Measurements from ENCODE around the gene WDR26.
A peak's percentile ranks its signal among the peaks of the same experiment; 100 is the strongest.

WDR26 gene

GRCh38 chr1:224377676-224378006 lies 57.0 kb downstream of the WDR26 start:
- peaks cover 9% of the 10 kb centered on the region for H3K4me1 ChIP-seq (ENCODE audit: control insufficient read depth, insufficient read depth, low read depth, low read length)
- peaks cover 14% of the 10 kb centered on the region for H3K79me1 ChIP-seq (replicated peaks; ENCODE audit: low read length, poor library complexity, severe bottlenecking)
- no peak overlapping the region for H4K91ac ChIP-seq (ENCODE audit: low read length)
- H4K8ac ChIP-seq (ENCODE audit: low read length): no peak overlapping the region
- no peak overlapping the region for H3K27ac ChIP-seq (ENCODE audit: low read length, poor library complexity, severe bottlenecking)
- WGBS: 71% methylated on average over 2 of the region's 2 CpGs
- H2AK5ac ChIP-seq (ENCODE audit: low read length, severe bottlenecking): no peak overlapping the region
- H3K9ac ChIP-seq (ENCODE audit: low read length): no peak overlapping the region
- H2BK120ac ChIP-seq (ENCODE audit: low read depth, low read length): no peak overlapping the region
- no peak overlapping the region for H3K18ac ChIP-seq (ENCODE audit: low read depth in 1 of 2, low read length in 2 of 2)
- no peak overlapping the region for H3K4me3 ChIP-seq (ENCODE audit: insufficient read depth in 1 of 2, low read depth in 1 of 2, low read length in 2 of 2)
- peak; percentile 71 for DNase-seq
- no peak overlapping the region for H3K14ac ChIP-seq (ENCODE audit: low read length in 2 of 2)
- H3K36me3 ChIP-seq (ENCODE audit: control insufficient read depth in 1 of 2, insufficient read depth in 2 of 2, low read depth in 1 of 2, low read length in 2 of 2): peaks cover 14 to 78% of the 10 kb centered on the region in 2 experiments
- H2BK12ac ChIP-seq (ENCODE audit: low read length in 2 of 2): no peak overlapping the region
- H3K23ac ChIP-seq (ENCODE audit: low read length in 2 of 2): no peak overlapping the region
- H2AFZ ChIP-seq (ENCODE audit: low read depth, low read length): no peak overlapping the region
- H2BK15ac ChIP-seq (ENCODE audit: low read depth, poor library complexity, severe bottlenecking): no peak overlapping the region
- H3K9me3 ChIP-seq (ENCODE audit: control insufficient read depth, low read length): no peaks in the 10 kb centered on the region
- H3K27me3 ChIP-seq (ENCODE audit: control insufficient read depth in 1 of 2, insufficient read depth in 1 of 2, low read length in 2 of 2): no peaks in the 10 kb centered on the region
- no peak overlapping the region for H3K4ac ChIP-seq (ENCODE audit: low read depth in 1 of 2, low read length in 2 of 2)
- H2BK5ac ChIP-seq (ENCODE audit: low read depth, low read length, poor library complexity, severe bottlenecking): no peak overlapping the region
- H3K4me2 ChIP-seq (ENCODE audit: low read length, poor library complexity, severe bottlenecking): no peak overlapping the region

- Histone ChIP-seq H3K4me2 (ENCODE audit: low read length, poor library complexity, severe bottlenecking) (no peak overlapping the region), H2BK5ac (ENCODE audit: low read depth, low read length, poor library complexity, severe bottlenecking) (no peak overlapping the region), H2AK5ac (ENCODE audit: low read length, severe bottlenecking) (no peak overlapping the region), H3K18ac (ENCODE audit: low read depth in 1 of 2, low read length in 2 of 2) (no peak overlapping the region), H4K8ac (ENCODE audit: low read length) (peak overlapping the region; percentile 12), H3K27me3 (ENCODE audit: control insufficient read depth in 1 of 2, insufficient read depth in 1 of 2, low read length in 2 of 2) (no peaks in the 10 kb centered on the region), H4K91ac (ENCODE audit: low read length) (peak overlapping the region; percentile 11), H3K4me3 (ENCODE audit: insufficient read depth in 1 of 2, low read depth in 1 of 2, low read length in 2 of 2) (no peak overlapping the region), H3K36me3 (ENCODE audit: control insufficient read depth in 1 of 2, insufficient read depth in 2 of 2, low read depth in 1 of 2, low read length in 2 of 2) (peaks cover 23 to 86% of the 10 kb centered on the region in 2 experiments), H3K4me1 (ENCODE audit: control insufficient read depth, insufficient read depth, low read depth, low read length) (peaks cover 9% of the 10 kb centered on the region), H3K9ac (ENCODE audit: low read length) (no peak overlapping the region), H3K23ac (ENCODE audit: low read length in 2 of 2) (no peak overlapping the region), H2BK120ac (ENCODE audit: low read depth, low read length) (no peak overlapping the region), H3K79me1 (replicated peaks; ENCODE audit: low read length, poor library complexity, severe bottlenecking) (peaks cover 19% of the 10 kb centered on the region), H3K4ac (ENCODE audit: low read depth in 1 of 2, low read length in 2 of 2) (no peak overlapping the region), H3K9me3 (ENCODE audit: control insufficient read depth, low read length) (no peaks in the 10 kb centered on the region), H2BK15ac (ENCODE audit: low read depth, poor library complexity, severe bottlenecking) (no peak overlapping the region), H2AFZ (ENCODE audit: low read depth, low read length) (no peak overlapping the region), H3K27ac (ENCODE audit: low read length, poor library complexity, severe bottlenecking) (no peak overlapping the region), H2BK12ac (ENCODE audit: low read length in 2 of 2) (no peak overlapping the region), H3K14ac (ENCODE audit: low read length in 2 of 2) (no peak overlapping the region)
- WGBS: 98% methylated on average over 3 of the region's 3 CpGs
- no peak for DNase-seq
Measured at GRCh38 chr1:224375059-224375458, 59.5 kb downstream of the WDR26 start.

- H2AFZ ChIP-seq (ENCODE audit: low read depth, low read length): no peak overlapping the region
- H2AK5ac ChIP-seq (ENCODE audit: low read length, severe bottlenecking): no peak overlapping the region
- no peaks in the 10 kb centered on the region for H3K27me3 ChIP-seq (ENCODE audit: control insufficient read depth in 1 of 2, insufficient read depth in 1 of 2, low read length in 2 of 2)
- peaks cover 8% of the 10 kb centered on the region for H3K4me1 ChIP-seq (ENCODE audit: control insufficient read depth, insufficient read depth, low read depth, low read length)
- no peak overlapping the region for H4K8ac ChIP-seq (ENCODE audit: low read length)
- H2BK12ac ChIP-seq (ENCODE audit: low read length in 2 of 2): no peak overlapping the region
- H3K14ac ChIP-seq (ENCODE audit: low read length in 2 of 2): no peak overlapping the region
- H3K36me3 ChIP-seq (ENCODE audit: control insufficient read depth in 1 of 2, insufficient read depth in 2 of 2, low read depth in 1 of 2, low read length in 2 of 2): peaks cover 31 to 89% of the 10 kb centered on the region in 2 experiments
- H3K79me1 ChIP-seq (replicated peaks; ENCODE audit: low read length, poor library complexity, severe bottlenecking): peaks cover 26% of the 10 kb centered on the region
- no peak overlapping the region for H3K27ac ChIP-seq (ENCODE audit: low read length, poor library complexity, severe bottlenecking)
- H3K9ac ChIP-seq (ENCODE audit: low read length): no peak overlapping the region
- no peak overlapping the region for H2BK120ac ChIP-seq (ENCODE audit: low read depth, low read length)
- DNase-seq: no peak
- no peak overlapping the region for H3K23ac ChIP-seq (ENCODE audit: low read length in 2 of 2)
- H3K4me2 ChIP-seq (ENCODE audit: low read length, poor library complexity, severe bottlenecking): no peak overlapping the region
- WGBS: 99% methylated on average over 5 of the region's 5 CpGs
- H4K91ac ChIP-seq (ENCODE audit: low read length): no peak overlapping the region
- H3K4ac ChIP-seq (ENCODE audit: low read depth in 1 of 2, low read length in 2 of 2): no peak overlapping the region
- H2BK15ac ChIP-seq (ENCODE audit: low read depth, poor library complexity, severe bottlenecking): no peak overlapping the region
- H3K9me3 ChIP-seq (ENCODE audit: control insufficient read depth, low read length): no peaks in the 10 kb centered on the region
- H2BK5ac ChIP-seq (ENCODE audit: low read depth, low read length, poor library complexity, severe bottlenecking): no peak overlapping the region
- H3K4me3 ChIP-seq (ENCODE audit: insufficient read depth in 1 of 2, low read depth in 1 of 2, low read length in 2 of 2): no peak overlapping the region
- no peak overlapping the region for H3K18ac ChIP-seq (ENCODE audit: low read depth in 1 of 2, low read length in 2 of 2)
Measured at GRCh38 chr1:224373008-224373590, 61.5 kb downstream of the WDR26 start.

- Histone ChIP-seq H3K9me3 (ENCODE audit: control insufficient read depth, low read length) (no peaks in the 10 kb centered on the region), H3K79me1 (replicated peaks; ENCODE audit: low read length, poor library complexity, severe bottlenecking) (peaks cover 29% of the 10 kb centered on the region), H3K27ac (ENCODE audit: low read length, poor library complexity, severe bottlenecking) (no peak overlapping the region), H2AK5ac (ENCODE audit: low read length, severe bottlenecking) (no peak overlapping the region), H3K18ac (ENCODE audit: low read depth in 1 of 2, low read length in 2 of 2) (no peak overlapping the region), H2AFZ (ENCODE audit: low read depth, low read length) (no peak overlapping the region), H2BK12ac (ENCODE audit: low read length in 2 of 2) (no peak overlapping the region), H2BK5ac (ENCODE audit: low read depth, low read length, poor library complexity, severe bottlenecking) (no peak overlapping the region), H3K23ac (ENCODE audit: low read length in 2 of 2) (no peak overlapping the region), H3K14ac (ENCODE audit: low read length in 2 of 2) (no peak overlapping the region), H3K4me1 (ENCODE audit: control insufficient read depth, insufficient read depth, low read depth, low read length) (peaks cover 2% of the 10 kb centered on the region), H4K91ac (ENCODE audit: low read length) (no peak overlapping the region), H3K27me3 (ENCODE audit: control insufficient read depth in 1 of 2, insufficient read depth in 1 of 2, low read length in 2 of 2) (no peaks in the 10 kb centered on the region), H3K9ac (ENCODE audit: low read length) (no peak overlapping the region), H3K4me3 (ENCODE audit: insufficient read depth in 1 of 2, low read depth in 1 of 2, low read length in 2 of 2) (no peak overlapping the region), H2BK120ac (ENCODE audit: low read depth, low read length) (no peak overlapping the region), H3K4me2 (ENCODE audit: low read length, poor library complexity, severe bottlenecking) (no peak overlapping the region), H3K4ac (ENCODE audit: low read depth in 1 of 2, low read length in 2 of 2) (no peak overlapping the region), H4K8ac (ENCODE audit: low read length) (no peak overlapping the region), H3K36me3 (ENCODE audit: control insufficient read depth in 1 of 2, insufficient read depth in 2 of 2, low read depth in 1 of 2, low read length in 2 of 2) (peaks cover 35 to 87% of the 10 kb centered on the region in 2 experiments), H2BK15ac (ENCODE audit: low read depth, poor library complexity, severe bottlenecking) (no peak overlapping the region)
- 98% methylated on average over 5 of the region's 5 CpGs for WGBS
- no peak for DNase-seq
Measured at GRCh38 chr1:224368409-224368808, 66.2 kb downstream of the WDR26 start.

Measured in mesenchymal stem cell (in vitro differentiated cells and primary cell).